Measurements from ENCODE around the gene CUX1. TPM values are rescaled to one million over a fixed set of nuclear protein-coding genes. Genes with fewer than 3 reads are reported as not detected.

The CUX1 gene
- total and polyA plus RNA-seq, 2 donors (not counting 1 experiment from before 2014, with no cell fraction given) = 10.8 to 86.5 TPM

GRCh38 chr7:101824440-101824839, 7.0 kb downstream of the CUX1 start:
- intact Hi-C loops (cut with micrococcal nuclease) = no loop called here
- no peak overlapping the region for H2AFZ ChIP-seq (ENCODE audit: insufficient read depth, low read depth, low read length, poor library complexity, severe bottlenecking)
- no peak for TF ChIP-seq CTCF (IDR thresholded peaks at IDR 0.05)
- TF ChIP-seq EZH2 (IDR thresholded peaks at IDR 0.05; ENCODE audit: borderline replicate concordance, insufficient read depth, low read depth, low read length, poor library complexity, severe bottlenecking) = no peak
- no peak overlapping the region for H3K4me3 Mint-ChIP-seq
- H3K36me3 ChIP-seq (replicated peaks in 1 of 2; ENCODE audit: control extremely low read depth in 1 of 2, control insufficient read depth in 1 of 2, extremely low read depth in 1 of 2, insufficient read depth in 2 of 2, low read length in 1 of 2) = no peaks in the 10 kb centered on the region
- no peak overlapping the region for H3K9ac ChIP-seq (ENCODE audit: low read length)
- no peak overlapping the region for H3K27ac Mint-ChIP-seq
- H3K4me2 ChIP-seq (replicated peaks; ENCODE audit: low read depth, low read length, poor library complexity, severe bottlenecking) = no peak overlapping the region
- ChIA-PET CTCF (interaction anchor here (1.3 kb wide), 1 partner anchor 12 kb away, joined by 4 read pairs; no protein-coding TSS in a partner anchor), POLR2A (no interaction called here)
- ATAC-seq (ENCODE audit: low read depth) (no peak), DNase-seq (no peak)
- H4K20me1 ChIP-seq (ENCODE audit: control insufficient read depth, insufficient read depth, low read length, poor library complexity, severe bottlenecking) = peaks cover 60% of the 10 kb centered on the region
- no peaks in the 10 kb centered on the region for H3K9me3 Mint-ChIP-seq (ENCODE audit: insufficient read depth)
- WGBS (ENCODE audit: insufficient coverage) = 98% methylated on average over 6 of the region's 8 CpGs
- H3K4me1 ChIP-seq (ENCODE audit: control insufficient read depth in 2 of 2, insufficient read depth in 2 of 2, low read length in 2 of 2) = no peaks in the 10 kb centered on the region
- H3K9me3 ChIP-seq (ENCODE audit: control extremely low read depth in 1 of 3, control insufficient read depth in 2 of 3, insufficient read depth in 1 of 3, low read length in 2 of 3) = no peaks in the 10 kb centered on the region
- H3K4me1 Mint-ChIP-seq = peaks cover 33% of the 10 kb centered on the region
- peaks cover 95% of the 10 kb centered on the region for H3K79me2 ChIP-seq (ENCODE audit: control insufficient read depth, insufficient read depth, low read length)
- H3K27me3 ChIP-seq (replicated peaks in 1 of 4; ENCODE audit: control extremely low read depth in 1 of 4, control insufficient read depth in 3 of 4, insufficient read depth in 4 of 4, low read length in 3 of 4) = no peaks in the 10 kb centered on the region
- H3K27me3 Mint-ChIP-seq = no peaks in the 10 kb centered on the region
- H3K27ac ChIP-seq (ENCODE audit: low read length in 2 of 2) = no peak overlapping the region
- no peak overlapping the region for H3K4me3 ChIP-seq (ENCODE audit: control extremely low read depth in 1 of 5, extremely low read depth in 1 of 5, insufficient read depth in 1 of 5, low read depth in 2 of 5, low read length in 4 of 5)

- no peaks in the 10 kb centered on the region for H3K9me3 Mint-ChIP-seq (ENCODE audit: insufficient read depth)
- Histone ChIP-seq H3K27me3 (replicated peaks in 1 of 4; ENCODE audit: control extremely low read depth in 1 of 4, control insufficient read depth in 3 of 4, insufficient read depth in 4 of 4, low read length in 3 of 4) (no peaks in the 10 kb centered on the region), H3K4me1 (ENCODE audit: control insufficient read depth in 2 of 2, insufficient read depth in 2 of 2, low read length in 2 of 2) (no peaks in the 10 kb centered on the region), H3K9me3 (ENCODE audit: control extremely low read depth in 1 of 3, control insufficient read depth in 2 of 3, insufficient read depth in 1 of 3, low read length in 2 of 3) (no peaks in the 10 kb centered on the region), H3K27ac (ENCODE audit: low read length in 2 of 2) (no peak overlapping the region), H2AFZ (ENCODE audit: insufficient read depth, low read depth, low read length, poor library complexity, severe bottlenecking) (no peak overlapping the region), H4K20me1 (ENCODE audit: control insufficient read depth, insufficient read depth, low read length, poor library complexity, severe bottlenecking) (peaks cover 60% of the 10 kb centered on the region), H3K4me2 (replicated peaks; ENCODE audit: low read depth, low read length, poor library complexity, severe bottlenecking) (no peak overlapping the region), H3K36me3 (replicated peaks in 1 of 2; ENCODE audit: control extremely low read depth in 1 of 2, control insufficient read depth in 1 of 2, extremely low read depth in 1 of 2, insufficient read depth in 2 of 2, low read length in 1 of 2) (no peaks in the 10 kb centered on the region), H3K79me2 (ENCODE audit: control insufficient read depth, insufficient read depth, low read length) (peaks cover 100% of the 10 kb centered on the region), H3K9ac (ENCODE audit: low read length) (no peak overlapping the region), H3K4me3 (ENCODE audit: control extremely low read depth in 1 of 5, extremely low read depth in 1 of 5, insufficient read depth in 1 of 5, low read depth in 2 of 5, low read length in 4 of 5) (no peak overlapping the region)
- intact Hi-C loops (cut with micrococcal nuclease) = no loop called here
- ATAC-seq (ENCODE audit: low read depth) (no peak), DNase-seq (no peak)
- H3K4me1 Mint-ChIP-seq = peaks cover 24% of the 10 kb centered on the region
- ChIA-PET POLR2A (interaction anchor here (0.6 kb wide), 1 partner anchor 570 kb away, joined by 4 read pairs; the partner anchor contains the start of gene PRKRIP1), CTCF (no interaction called here)
- H3K27ac Mint-ChIP-seq = no peak overlapping the region
- no peak for TF ChIP-seq EZH2 (IDR thresholded peaks at IDR 0.05; ENCODE audit: borderline replicate concordance, insufficient read depth, low read depth, low read length, poor library complexity, severe bottlenecking)
- no peak for TF ChIP-seq CTCF (IDR thresholded peaks at IDR 0.05)
- H3K27me3 Mint-ChIP-seq = no peaks in the 10 kb centered on the region
- no peak overlapping the region for H3K4me3 Mint-ChIP-seq
- WGBS (ENCODE audit: insufficient coverage) = 89% methylated on average over 8 of the region's 15 CpGs
Observed at GRCh38 chr7:101826081-101826835, 8.8 kb downstream of the CUX1 start.
